ENCODE results near the gene B3GALT5. TPM values are rescaled to one million over a fixed set of nuclear protein-coding genes. Genes with fewer than 3 reads are reported as not detected.

Gene B3GALT5
- total RNA-seq, 2 donors from 2014 or later: 2.5 to 6.1 TPM

DNA sequence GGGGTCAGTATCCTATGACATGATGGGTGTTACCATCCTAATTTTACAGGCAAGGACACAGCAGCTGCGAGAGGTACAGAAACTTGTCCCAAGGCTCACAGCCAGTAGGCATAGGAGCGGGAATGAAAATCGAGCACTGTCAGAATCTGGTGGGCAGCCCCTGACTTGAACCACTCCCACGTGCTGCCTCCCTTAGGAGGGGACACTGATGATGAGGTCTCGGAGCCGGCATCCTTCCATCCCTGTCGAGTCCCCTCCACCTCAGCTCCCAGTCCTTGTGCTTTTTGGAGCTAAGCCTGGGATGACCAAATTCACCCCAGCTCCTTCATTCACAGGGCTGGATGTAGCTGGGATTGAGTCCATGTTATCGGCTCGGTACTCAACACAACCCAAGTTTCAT lies 49.0 kb downstream of the B3GALT5 start:
- H3K4me1 Mint-ChIP-seq: peaks cover 24% of the 10 kb centered on the region
- peaks cover 20% of the 10 kb centered on the region for H3K36me3 Mint-ChIP-seq (ENCODE audit: low read depth)
- H3K9me3 ChIP-seq (ENCODE audit: control insufficient read depth, low read length): no peaks in the 10 kb centered on the region
- no peaks in the 10 kb centered on the region for H3K9me3 Mint-ChIP-seq
- H3K4me3 ChIP-seq (ENCODE audit: low read length): no peak overlapping the region
- H3K27ac Mint-ChIP-seq: no peak overlapping the region
- 93 to 94% methylated on average over 5 to 9 of the region's 9 CpGs for WGBS, 2 experiments (ENCODE audit: insufficient coverage in 1 of 2, insufficient read length in 1 of 2)
- H3K27me3 Mint-ChIP-seq (ENCODE audit: insufficient read depth): no peaks in the 10 kb centered on the region
- peak; percentile 11 for DNase-seq
- H3K27ac ChIP-seq (ENCODE audit: low read depth, low read length): no peak overlapping the region
- H3K4me1 ChIP-seq (ENCODE audit: control insufficient read depth, insufficient read depth, low read length): no peaks in the 10 kb centered on the region
- H3K9ac ChIP-seq (ENCODE audit: extremely low read depth, low read length, poor library complexity, severe bottlenecking): no peak overlapping the region
- TF ChIP-seq, protein P1, sequence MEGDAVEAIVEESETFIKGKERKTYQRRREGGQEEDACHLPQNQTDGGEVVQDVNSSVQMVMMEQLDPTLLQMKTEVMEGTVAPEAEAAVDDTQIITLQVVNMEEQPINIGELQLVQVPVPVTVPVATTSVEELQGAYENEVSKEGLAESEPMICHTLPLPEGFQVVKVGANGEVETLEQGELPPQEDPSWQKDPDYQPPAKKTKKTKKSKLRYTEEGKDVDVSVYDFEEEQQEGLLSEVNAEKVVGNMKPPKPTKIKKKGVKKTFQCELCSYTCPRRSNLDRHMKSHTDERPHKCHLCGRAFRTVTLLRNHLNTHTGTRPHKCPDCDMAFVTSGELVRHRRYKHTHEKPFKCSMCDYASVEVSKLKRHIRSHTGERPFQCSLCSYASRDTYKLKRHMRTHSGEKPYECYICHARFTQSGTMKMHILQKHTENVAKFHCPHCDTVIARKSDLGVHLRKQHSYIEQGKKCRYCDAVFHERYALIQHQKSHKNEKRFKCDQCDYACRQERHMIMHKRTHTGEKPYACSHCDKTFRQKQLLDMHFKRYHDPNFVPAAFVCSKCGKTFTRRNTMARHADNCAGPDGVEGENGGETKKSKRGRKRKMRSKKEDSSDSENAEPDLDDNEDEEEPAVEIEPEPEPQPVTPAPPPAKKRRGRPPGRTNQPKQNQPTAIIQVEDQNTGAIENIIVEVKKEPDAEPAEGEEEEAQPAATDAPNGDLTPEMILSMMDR (conservative IDR thresholded peaks at IDR 0.05): no peak
- no peak overlapping the region for H3K4me3 Mint-ChIP-seq
- no peaks in the 10 kb centered on the region for H3K36me3 ChIP-seq (ENCODE audit: control insufficient read depth, insufficient read depth, low read length)
- no peaks in the 10 kb centered on the region for H3K27me3 ChIP-seq (ENCODE audit: control insufficient read depth, insufficient read depth, low read length, poor library complexity, severe bottlenecking)

- DNase-seq: peak; percentile 14
- peaks cover 24% of the 10 kb centered on the region for H3K4me1 Mint-ChIP-seq
- Histone ChIP-seq H3K36me3 (ENCODE audit: control insufficient read depth, insufficient read depth, low read length) (no peaks in the 10 kb centered on the region), H3K9me3 (ENCODE audit: control insufficient read depth, low read length) (no peaks in the 10 kb centered on the region), H3K4me3 (ENCODE audit: low read length) (no peak overlapping the region), H3K27me3 (ENCODE audit: control insufficient read depth, insufficient read depth, low read length, poor library complexity, severe bottlenecking) (no peaks in the 10 kb centered on the region), H3K9ac (ENCODE audit: extremely low read depth, low read length, poor library complexity, severe bottlenecking) (no peak overlapping the region), H3K27ac (ENCODE audit: low read depth, low read length) (no peak overlapping the region), H3K4me1 (ENCODE audit: control insufficient read depth, insufficient read depth, low read length) (no peaks in the 10 kb centered on the region)
- TF ChIP-seq, protein P1 (conservative IDR thresholded peaks at IDR 0.05): no peak
- peaks cover 20% of the 10 kb centered on the region for H3K36me3 Mint-ChIP-seq (ENCODE audit: low read depth)
- no peaks in the 10 kb centered on the region for H3K9me3 Mint-ChIP-seq
- no peaks in the 10 kb centered on the region for H3K27me3 Mint-ChIP-seq (ENCODE audit: insufficient read depth)
- no peak overlapping the region for H3K27ac Mint-ChIP-seq
- WGBS, 2 experiments (ENCODE audit: insufficient coverage in 1 of 2, insufficient read length in 1 of 2): 90% methylated on average over 4 to 8 of the region's 8 CpGs
- no peak overlapping the region for H3K4me3 Mint-ChIP-seq
Measured at GRCh38 chr21:39662411-39662953, 49.7 kb downstream of the B3GALT5 start.

GRCh38 chr21:39663066-39663465 lies 50.3 kb downstream of the B3GALT5 start:
- Histone ChIP-seq H3K36me3 (ENCODE audit: control insufficient read depth, insufficient read depth, low read length) (no peaks in the 10 kb centered on the region), H3K4me1 (ENCODE audit: control insufficient read depth, insufficient read depth, low read length) (no peaks in the 10 kb centered on the region), H3K9ac (ENCODE audit: extremely low read depth, low read length, poor library complexity, severe bottlenecking) (no peak overlapping the region)

More at GRCh38 chr21:39663066-39663465, 50.3 kb downstream of the B3GALT5 start:
- Mint-ChIP-seq H3K27me3 (ENCODE audit: insufficient read depth) (no peaks in the 10 kb centered on the region), H3K36me3 (ENCODE audit: low read depth) (peaks cover 20% of the 10 kb centered on the region), H3K4me3 (no peak overlapping the region), H3K27ac (no peak overlapping the region), H3K9me3 (no peaks in the 10 kb centered on the region), H3K4me1 (peaks cover 24% of the 10 kb centered on the region)
- Histone ChIP-seq H3K4me3 (ENCODE audit: low read length) (no peak overlapping the region), H3K9me3 (ENCODE audit: control insufficient read depth, low read length) (no peaks in the 10 kb centered on the region), H3K27me3 (ENCODE audit: control insufficient read depth, insufficient read depth, low read length, poor library complexity, severe bottlenecking) (no peaks in the 10 kb centered on the region), H3K27ac (ENCODE audit: low read depth, low read length) (no peak overlapping the region)
- DNase-seq: no peak
- 88 to 89% methylated on average over 9 to 10 of the region's 10 CpGs for WGBS, 2 experiments (ENCODE audit: insufficient coverage in 1 of 2, insufficient read length in 1 of 2)
- TF ChIP-seq, protein P1 (conservative IDR thresholded peaks at IDR 0.05): no peak

Measured in endodermal cell (in vitro differentiated cells).